DOHH2 (cell line): ENCODE results near the gene CTRB1.
"Not testable (repeated sequence)": the region's sequence is repeated elsewhere in the genome, so short reads cannot be mapped to it uniquely, and the experiment has no call there.

Experiments
- H3F3A ChIP-seq: fragments of 200-600 bp; sonication (generic), shearing (Covaris generic); 2 replicates; pipeline ENCODE4 v1.6.0; 2016; ENCODE audit warnings: antibody characterized with exemption, mild to moderate bottlenecking; ENCODE audit not compliant: control insufficient read depth, insufficient read depth
- H3K27ac ChIP-seq: fragments of 200-600 bp; sonication (generic); 2 replicates; pipeline ENCODE4 v1.5.1; 2014; ENCODE audit warnings: low read depth, mild to moderate bottlenecking, low read length, moderate library complexity
- H3K27me3 ChIP-seq: fragments of 200-600 bp; sonication (generic); 2 replicates; pipeline ENCODE4 v1.6.1; 2014; ENCODE audit warnings: mild to moderate bottlenecking, low read length, mixed read lengths; ENCODE audit not compliant: control insufficient read depth
- H3K36me3 ChIP-seq: fragments of 200-600 bp; sonication (generic); 2 replicates; pipeline ENCODE4 v1.6.1; 2014; ENCODE audit warnings: mild to moderate bottlenecking, low read length, moderate library complexity, mixed read lengths; ENCODE audit not compliant: control insufficient read depth
- H3K4me1 ChIP-seq: fragments of 200-600 bp; sonication (generic); 2 replicates; pipeline ENCODE4 v1.6.1; 2014; ENCODE audit warnings: mild to moderate bottlenecking, low read length, mixed read lengths; ENCODE audit not compliant: control insufficient read depth
- H3K4me2 ChIP-seq: fragments of 200-600 bp; sonication (generic); 2 replicates; pipeline ENCODE4 v1.6.0; 2014; ENCODE audit warnings: mild to moderate bottlenecking, low read length, moderate library complexity
- H3K4me3 ChIP-seq: fragments of 200-600 bp; sonication (generic); 2 replicates; pipeline ENCODE4 v1.5.1; 2014; ENCODE audit warnings: mild to moderate bottlenecking, low read length, mixed read lengths
- H3K79me2 ChIP-seq: fragments of 200-600 bp; sonication (generic); 2 replicates; pipeline ENCODE4 v1.6.1; 2014; ENCODE audit warnings: mild to moderate bottlenecking, low read length, mixed read lengths; ENCODE audit not compliant: control insufficient read depth
- H3K9me2 ChIP-seq: fragments of 200-600 bp; sonication (generic); replicated peaks from 2 replicates; pipeline ENCODE4 v1.6.1; 2014; ENCODE audit warnings: mild to moderate bottlenecking, low read length, mixed read lengths; ENCODE audit not compliant: control insufficient read depth
- H3K9me3 ChIP-seq: fragments of 200-600 bp; sonication (generic); 2 replicates; pipeline ENCODE4 v1.6.1; 2014; ENCODE audit warnings: antibody characterized with exemption, low read length, mixed read lengths; ENCODE audit not compliant: control insufficient read depth, insufficient read depth
- H4K20me1 ChIP-seq: fragments of 200-600 bp; sonication (generic); 2 replicates; pipeline ENCODE4 v1.6.0; 2014; ENCODE audit warnings: low read depth, mild to moderate bottlenecking, antibody characterized with exemption, low read length, moderate library complexity; ENCODE audit not compliant: control insufficient read depth, insufficient read depth
- EZH2phosphoT487 ChIP-seq: fragments of 200-600 bp; sonication (generic); IDR thresholded peaks from 2 replicates; pipeline ENCODE4 v1.6.1; 2017; ENCODE audit warnings: borderline replicate concordance, mild to moderate bottlenecking, antibody characterized with exemption, low read length, moderate library complexity, mixed read lengths
- TF ChIP-seq, protein P1 (sequence below): fragments of 200-600 bp; sonication (generic); IDR thresholded peaks from one replicate; pipeline ENCODE4 v1.5.1; 2014; ENCODE audit warnings: antibody characterized with exemption, mild to moderate bottlenecking, low read depth, low read length; ENCODE audit not compliant: poor library complexity, severe bottlenecking

CTRB1 gene

DNA sequence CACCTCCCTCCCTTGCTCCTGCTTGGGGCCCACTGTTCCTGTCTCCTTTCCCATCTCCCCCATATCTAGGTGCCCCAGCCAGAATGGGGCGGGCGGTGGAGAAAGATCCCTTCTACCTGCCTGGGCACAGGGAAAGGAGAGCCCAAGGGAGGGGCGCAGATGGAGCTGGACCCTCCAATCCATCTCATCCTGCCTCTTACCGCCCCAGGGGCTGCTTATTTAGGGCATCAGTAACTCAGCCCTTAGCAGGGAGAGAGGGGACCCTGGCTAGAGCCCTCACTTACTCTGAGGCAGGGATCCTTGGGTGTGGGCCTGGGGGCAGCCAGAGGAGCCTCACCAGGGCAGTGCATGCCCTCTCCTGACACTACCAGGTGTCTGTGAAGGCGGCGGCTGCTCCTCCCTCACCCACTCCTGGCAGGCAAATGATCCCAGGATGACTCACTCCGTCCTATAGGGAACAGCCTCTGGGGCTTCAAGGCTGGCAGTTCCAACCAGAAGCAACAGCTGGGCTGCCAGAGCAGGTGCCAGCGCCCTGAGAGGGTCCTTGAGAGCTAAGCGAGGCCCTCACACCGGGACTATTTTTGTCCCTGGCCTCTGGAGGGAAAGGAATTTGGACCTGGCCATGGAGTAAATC lies 49.0 kb downstream of the CTRB1 start:
- H3F3A ChIP-seq: no peaks in the 10 kb centered on the region
- TF ChIP-seq, protein P1, sequence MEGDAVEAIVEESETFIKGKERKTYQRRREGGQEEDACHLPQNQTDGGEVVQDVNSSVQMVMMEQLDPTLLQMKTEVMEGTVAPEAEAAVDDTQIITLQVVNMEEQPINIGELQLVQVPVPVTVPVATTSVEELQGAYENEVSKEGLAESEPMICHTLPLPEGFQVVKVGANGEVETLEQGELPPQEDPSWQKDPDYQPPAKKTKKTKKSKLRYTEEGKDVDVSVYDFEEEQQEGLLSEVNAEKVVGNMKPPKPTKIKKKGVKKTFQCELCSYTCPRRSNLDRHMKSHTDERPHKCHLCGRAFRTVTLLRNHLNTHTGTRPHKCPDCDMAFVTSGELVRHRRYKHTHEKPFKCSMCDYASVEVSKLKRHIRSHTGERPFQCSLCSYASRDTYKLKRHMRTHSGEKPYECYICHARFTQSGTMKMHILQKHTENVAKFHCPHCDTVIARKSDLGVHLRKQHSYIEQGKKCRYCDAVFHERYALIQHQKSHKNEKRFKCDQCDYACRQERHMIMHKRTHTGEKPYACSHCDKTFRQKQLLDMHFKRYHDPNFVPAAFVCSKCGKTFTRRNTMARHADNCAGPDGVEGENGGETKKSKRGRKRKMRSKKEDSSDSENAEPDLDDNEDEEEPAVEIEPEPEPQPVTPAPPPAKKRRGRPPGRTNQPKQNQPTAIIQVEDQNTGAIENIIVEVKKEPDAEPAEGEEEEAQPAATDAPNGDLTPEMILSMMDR: no peak
- TF ChIP-seq EZH2phosphoT487: no peak
- H4K20me1 ChIP-seq: no peaks in the 10 kb centered on the region
- no peak overlapping the region for H3K27ac ChIP-seq
- no peaks in the 10 kb centered on the region for H3K4me1 ChIP-seq
- H3K27me3 ChIP-seq: peaks cover 27% of the 10 kb centered on the region
- no peak overlapping the region for H3K4me3 ChIP-seq
- H3K79me2 ChIP-seq: no peaks in the 10 kb centered on the region
- no peak overlapping the region for H3K4me2 ChIP-seq
- no peaks in the 10 kb centered on the region for H3K9me2 ChIP-seq
- H3K36me3 ChIP-seq: no peaks in the 10 kb centered on the region
- H3K9me3 ChIP-seq: no peaks in the 10 kb centered on the region

DNA sequence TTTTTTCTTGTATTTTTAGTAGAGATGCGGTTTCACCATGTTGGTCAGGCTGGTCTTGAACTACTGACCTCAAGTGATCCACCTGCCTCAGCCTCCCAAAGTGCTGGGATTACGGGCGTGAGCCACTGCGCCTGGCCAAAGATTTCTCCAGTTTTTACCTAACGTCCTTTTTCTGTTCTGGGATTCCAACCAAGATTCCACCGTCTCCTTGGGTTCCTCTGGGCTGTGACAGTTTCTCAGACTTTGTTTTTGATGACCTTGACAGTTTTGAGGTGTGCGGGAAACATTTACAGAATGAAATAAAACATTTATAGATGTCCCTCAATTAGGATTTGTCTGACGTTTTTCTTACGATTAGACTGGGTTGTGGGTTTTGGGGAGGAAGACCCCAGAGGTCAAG lies 50.6 kb downstream of the CTRB1 start:
- not testable (repeated sequence) for H3K4me3 ChIP-seq, H3K27ac ChIP-seq, H3K4me1 ChIP-seq, H3K9me2 ChIP-seq, H3K36me3 ChIP-seq, H3K4me2 ChIP-seq, H3F3A ChIP-seq, H3K9me3 ChIP-seq, H3K79me2 ChIP-seq, H4K20me1 ChIP-seq
- peaks cover 23% of the 10 kb centered on the region for H3K27me3 ChIP-seq

DNA sequence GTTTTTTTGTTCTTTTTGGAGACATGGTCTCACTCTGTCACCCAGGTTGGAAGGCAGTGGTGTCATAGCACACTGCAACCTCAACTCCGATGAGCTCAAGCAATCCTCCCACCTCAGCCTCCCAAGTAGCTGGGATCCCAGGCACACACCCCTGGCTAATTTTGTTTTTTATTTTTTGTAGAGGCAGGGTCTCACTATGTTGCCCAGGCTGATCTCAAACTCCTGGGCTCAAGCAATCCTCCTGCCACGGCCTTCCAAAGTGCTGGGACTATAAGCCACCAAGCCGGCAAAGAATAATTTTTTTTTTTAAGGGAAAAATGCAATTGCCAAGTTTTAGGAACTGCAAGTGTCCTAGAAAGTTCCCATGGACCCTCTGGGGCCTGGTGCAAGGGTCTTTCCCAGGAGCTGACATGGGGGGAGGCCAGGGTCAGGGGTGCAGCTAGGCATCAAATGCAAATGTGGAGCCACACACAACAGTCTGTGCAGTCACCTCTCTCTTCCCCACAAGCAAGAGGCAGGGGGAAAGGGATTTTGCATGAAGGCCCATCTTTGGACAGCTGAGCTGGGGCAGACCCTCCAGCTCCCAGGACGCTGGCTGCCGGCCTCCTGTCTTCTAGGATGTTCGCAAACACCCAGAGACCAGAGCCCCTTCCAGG lies 52.8 kb downstream of the CTRB1 start:
- Histone ChIP-seq H3K9me2 (no peaks in the 10 kb centered on the region), H3K36me3 (no peaks in the 10 kb centered on the region), H3K4me3 (no peak overlapping the region), H3K27me3 (peaks cover 7% of the 10 kb centered on the region), H3K9me3 (no peaks in the 10 kb centered on the region), H3K4me1 (no peaks in the 10 kb centered on the region), H3F3A (no peaks in the 10 kb centered on the region), H3K27ac (no peak overlapping the region), H4K20me1 (no peaks in the 10 kb centered on the region), H3K4me2 (no peak overlapping the region), H3K79me2 (no peaks in the 10 kb centered on the region)
- no peak for TF ChIP-seq EZH2phosphoT487

DNA sequence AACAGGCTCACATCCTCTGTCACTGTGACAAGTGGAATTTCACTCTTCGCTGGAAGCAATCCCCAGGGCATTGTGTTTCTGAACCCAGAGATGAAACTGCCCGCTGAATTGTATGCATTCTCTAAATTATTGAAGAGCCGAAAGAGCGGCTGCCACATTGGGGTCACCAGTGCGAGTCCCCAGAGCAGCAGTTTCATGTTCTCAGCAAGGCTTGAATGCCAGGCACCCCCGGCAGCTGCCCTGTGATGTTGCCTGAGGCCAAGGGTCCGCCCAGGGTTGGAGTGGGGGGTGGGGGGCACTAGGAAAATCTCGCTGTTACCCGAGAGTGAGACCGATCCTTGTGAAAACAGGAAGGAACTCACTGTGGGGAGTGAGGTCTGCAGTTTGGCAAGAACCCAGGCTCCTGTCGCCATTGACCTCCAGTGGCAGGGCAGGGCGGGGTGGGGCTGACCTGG lies 53.3 kb downstream of the CTRB1 start:
- Histone ChIP-seq H3K79me2 (no peaks in the 10 kb centered on the region), H3K27me3 (peaks cover 6% of the 10 kb centered on the region), H3K36me3 (no peaks in the 10 kb centered on the region), H3K9me2 (no peaks in the 10 kb centered on the region), H3K27ac (no peak overlapping the region), H4K20me1 (no peaks in the 10 kb centered on the region), H3K4me2 (no peak overlapping the region), H3K9me3 (no peaks in the 10 kb centered on the region), H3K4me1 (no peaks in the 10 kb centered on the region), H3K4me3 (no peak overlapping the region), H3F3A (no peaks in the 10 kb centered on the region)
- TF ChIP-seq, protein P1: no peak
- TF ChIP-seq EZH2phosphoT487: no peak

DNA sequence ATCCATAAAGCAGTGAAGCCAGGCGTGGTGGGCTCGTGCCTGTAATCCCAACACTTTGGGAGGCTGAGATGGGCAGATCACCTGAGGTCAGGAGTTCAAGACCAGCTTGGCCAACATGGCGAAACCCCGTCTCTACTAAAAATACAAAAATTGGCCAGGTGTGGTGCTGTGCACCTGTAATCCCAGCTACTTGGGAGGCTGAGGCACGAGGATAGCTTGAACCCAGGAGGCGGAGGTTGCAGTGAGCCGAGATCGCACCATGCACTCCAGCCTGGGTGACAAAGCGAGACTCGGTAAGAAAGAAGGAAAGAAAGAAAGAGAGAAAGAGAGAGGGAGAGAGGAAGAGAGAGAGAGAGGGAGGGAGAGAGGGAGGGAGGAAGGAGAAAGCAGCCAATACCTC lies 53.8 kb downstream of the CTRB1 start:
- H3K9me3 ChIP-seq, H3K4me1 ChIP-seq, H3F3A ChIP-seq, H3K36me3 ChIP-seq, H3K27ac ChIP-seq, H3K27me3 ChIP-seq, H3K4me2 ChIP-seq, H3K79me2 ChIP-seq, H4K20me1 ChIP-seq, H3K4me3 ChIP-seq, H3K9me2 ChIP-seq: not testable (repeated sequence)
